Measurements from ENCODE around the gene EXOC6B.

Gene EXOC6B

DNA sequence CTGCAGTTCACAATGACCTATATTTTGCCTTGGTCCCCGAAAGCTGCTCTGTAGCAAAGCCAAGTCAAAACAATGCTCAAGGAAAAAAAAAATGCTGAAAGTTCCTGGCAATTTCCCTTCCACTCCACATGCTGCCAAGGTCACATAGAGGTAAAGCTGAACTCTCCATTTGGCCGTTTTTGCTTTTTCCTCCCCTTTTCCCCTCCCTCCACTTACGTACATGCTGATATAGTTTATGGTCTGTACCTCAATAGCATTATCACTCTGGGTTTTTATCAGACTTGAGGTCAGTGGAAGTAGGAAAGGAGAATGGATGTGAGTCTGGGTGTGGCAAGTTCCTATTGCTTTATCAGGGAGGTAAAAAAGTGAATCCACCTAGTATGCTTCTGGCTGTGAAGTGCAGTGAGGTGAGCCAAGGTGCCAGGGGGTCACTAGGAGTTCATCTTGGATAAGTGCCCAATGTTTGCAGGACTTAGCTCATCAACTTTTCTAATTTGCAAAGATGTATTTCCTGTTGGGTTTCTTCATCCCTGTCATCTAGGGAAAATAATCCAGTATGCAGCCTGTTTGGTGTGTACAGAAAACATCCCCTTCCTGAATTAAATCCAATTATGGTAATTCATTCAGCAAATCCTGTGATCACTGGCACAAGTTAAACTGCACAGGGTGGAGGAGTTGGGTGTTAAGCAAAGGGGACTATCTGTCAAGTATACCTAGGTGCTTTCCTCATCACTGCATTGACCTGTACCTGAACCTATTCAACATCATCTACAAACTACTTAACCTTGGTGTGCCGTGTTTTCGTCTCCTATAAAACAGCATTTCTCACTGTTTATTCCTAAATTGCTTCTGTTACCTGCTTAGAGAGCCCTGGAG, 553.8 kb downstream of the EXOC6B start:
- H3K4me3 ChIP-seq (ENCODE audit: low read depth, low read length), result no peak overlapping the region
- TF ChIP-seq, protein P1, sequence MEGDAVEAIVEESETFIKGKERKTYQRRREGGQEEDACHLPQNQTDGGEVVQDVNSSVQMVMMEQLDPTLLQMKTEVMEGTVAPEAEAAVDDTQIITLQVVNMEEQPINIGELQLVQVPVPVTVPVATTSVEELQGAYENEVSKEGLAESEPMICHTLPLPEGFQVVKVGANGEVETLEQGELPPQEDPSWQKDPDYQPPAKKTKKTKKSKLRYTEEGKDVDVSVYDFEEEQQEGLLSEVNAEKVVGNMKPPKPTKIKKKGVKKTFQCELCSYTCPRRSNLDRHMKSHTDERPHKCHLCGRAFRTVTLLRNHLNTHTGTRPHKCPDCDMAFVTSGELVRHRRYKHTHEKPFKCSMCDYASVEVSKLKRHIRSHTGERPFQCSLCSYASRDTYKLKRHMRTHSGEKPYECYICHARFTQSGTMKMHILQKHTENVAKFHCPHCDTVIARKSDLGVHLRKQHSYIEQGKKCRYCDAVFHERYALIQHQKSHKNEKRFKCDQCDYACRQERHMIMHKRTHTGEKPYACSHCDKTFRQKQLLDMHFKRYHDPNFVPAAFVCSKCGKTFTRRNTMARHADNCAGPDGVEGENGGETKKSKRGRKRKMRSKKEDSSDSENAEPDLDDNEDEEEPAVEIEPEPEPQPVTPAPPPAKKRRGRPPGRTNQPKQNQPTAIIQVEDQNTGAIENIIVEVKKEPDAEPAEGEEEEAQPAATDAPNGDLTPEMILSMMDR (IDR thresholded peaks at IDR 0.05; ENCODE audit: low read depth, low read length), result no peak

DNA sequence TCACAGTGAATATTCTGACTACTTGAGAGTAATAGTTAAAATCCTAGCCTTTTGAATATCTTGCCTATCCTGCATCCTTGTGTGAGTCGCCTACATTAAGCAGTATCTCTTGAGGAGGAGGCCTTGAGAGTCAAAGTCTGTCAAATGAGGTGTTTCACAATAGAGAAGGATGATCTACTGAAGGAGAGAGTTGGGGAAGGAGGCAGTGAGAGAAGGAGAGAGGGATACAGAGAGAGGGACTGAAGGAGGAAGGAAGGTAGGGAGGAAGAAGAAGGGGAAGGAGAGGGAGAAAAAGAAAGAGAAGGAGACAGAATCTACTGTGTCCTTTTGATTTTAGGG, 554.6 kb downstream of the EXOC6B start:
- TF ChIP-seq, protein P1 (IDR thresholded peaks at IDR 0.05; ENCODE audit: low read depth, low read length), result no peak
- H3K4me3 ChIP-seq (ENCODE audit: low read depth, low read length), result no peak overlapping the region

DNA sequence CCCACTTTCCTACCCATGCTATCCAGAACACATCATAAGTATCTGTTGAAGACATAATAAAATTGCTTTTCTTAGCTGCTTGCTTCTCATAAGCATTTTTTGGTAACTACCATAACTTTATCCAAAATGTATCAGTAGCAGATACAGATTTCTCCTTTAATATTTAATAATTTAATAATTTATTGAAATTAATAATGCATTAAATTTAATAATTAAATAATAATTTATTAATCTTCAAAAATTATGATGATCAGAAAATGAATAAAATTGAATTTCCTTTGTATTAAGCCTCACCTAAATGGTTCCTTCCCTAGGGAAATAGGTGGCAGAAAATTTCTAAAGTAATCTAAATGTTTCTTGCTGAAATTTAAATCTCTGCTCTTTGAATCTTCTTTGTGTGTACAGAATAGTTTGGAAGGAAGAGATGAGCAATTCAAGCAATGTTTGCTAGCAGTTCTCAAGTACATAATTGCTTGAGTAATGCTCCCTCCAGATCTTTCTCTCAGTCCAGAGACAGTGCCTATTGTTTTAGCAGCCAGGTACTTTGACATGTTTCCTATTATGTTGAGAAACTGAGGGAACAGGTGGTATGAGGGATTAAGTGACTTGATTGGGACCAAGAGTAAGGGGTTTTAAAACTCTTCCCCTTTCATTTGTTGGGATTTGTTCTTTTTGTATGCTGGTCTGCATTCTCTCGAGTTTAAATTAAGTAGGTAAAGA, 555.1 kb downstream of the EXOC6B start:
- TF ChIP-seq, protein P1 (IDR thresholded peaks at IDR 0.05; ENCODE audit: low read depth, low read length), result no peak
- H3K4me3 ChIP-seq (ENCODE audit: low read depth, low read length), result no peak overlapping the region

DNA sequence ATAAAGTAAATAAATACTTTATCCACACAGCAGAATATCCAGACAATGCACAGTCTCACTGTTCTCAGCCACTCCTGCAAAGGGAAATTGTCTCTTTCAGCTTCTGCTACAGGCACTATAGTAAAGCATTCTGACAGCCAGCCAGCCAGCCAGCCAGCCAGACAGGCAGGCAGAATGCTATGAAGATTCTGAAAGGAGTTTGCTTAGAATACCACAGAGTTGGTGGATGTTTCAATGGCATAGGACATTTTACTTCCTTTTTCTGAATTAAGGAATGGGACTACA, 562.1 kb downstream of the EXOC6B start:
- no peak overlapping the region for H3K4me3 ChIP-seq (ENCODE audit: low read depth, low read length)
- TF ChIP-seq, protein P1 (IDR thresholded peaks at IDR 0.05; ENCODE audit: low read depth, low read length), result no peak

DNA sequence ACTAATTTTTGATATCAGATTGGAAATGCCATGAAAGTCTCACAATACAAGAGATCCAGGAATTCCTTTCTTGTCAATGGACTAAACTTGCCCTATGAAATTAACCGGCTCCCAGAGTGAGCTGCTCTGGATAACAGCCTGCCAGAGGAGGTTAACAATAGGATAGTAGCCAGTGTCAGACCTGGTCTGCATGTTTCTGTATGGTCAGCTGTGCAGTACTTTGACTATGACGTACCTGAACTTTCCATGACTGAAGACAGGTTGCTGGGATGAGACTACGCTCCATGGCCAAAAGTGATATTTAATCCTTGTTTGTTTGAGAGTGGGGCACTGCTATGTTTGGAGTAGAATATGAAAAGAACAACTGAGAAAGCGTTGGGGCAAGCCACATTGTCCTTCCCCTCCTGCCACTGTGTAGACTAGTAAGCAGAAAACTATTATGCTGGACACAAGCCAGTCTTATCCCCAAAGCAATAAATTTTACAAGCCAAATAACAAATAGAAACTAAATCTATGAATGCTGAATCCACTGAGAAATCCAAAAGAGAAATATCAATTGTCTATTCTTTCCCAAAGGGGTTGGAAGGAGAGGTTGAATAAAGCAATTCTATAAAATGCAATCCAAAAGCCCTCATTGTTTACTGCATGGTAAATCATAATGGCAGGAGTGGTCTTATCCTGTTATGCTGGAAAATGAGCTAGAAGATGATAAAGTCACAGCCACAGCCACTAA, 562.6 kb downstream of the EXOC6B start:
- TF ChIP-seq, protein P1 (IDR thresholded peaks at IDR 0.05; ENCODE audit: low read depth, low read length), result no peak
- H3K4me3 ChIP-seq (ENCODE audit: low read depth, low read length), result no peak overlapping the region

DNA sequence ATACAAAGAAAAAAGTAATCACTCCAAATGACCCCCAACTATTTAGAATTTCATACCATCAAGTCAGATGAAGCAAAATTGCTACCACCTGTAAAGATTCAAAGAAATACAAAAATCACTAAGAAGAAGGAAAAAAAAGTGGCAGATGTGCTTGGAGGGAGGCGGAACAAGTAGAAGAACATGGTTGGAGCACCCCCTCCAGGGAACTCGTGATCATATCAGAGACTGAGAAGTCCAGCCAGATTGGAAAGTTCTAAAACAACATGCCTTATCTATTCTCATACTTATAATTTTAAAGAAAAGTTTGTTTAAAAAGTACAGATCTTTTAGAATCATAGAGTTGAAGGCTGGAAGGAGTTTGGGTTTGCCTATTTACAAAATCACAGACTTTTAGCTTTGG, 564.8 kb downstream of the EXOC6B start:
- H3K4me3 ChIP-seq (ENCODE audit: low read depth, low read length), result no peak overlapping the region
- TF ChIP-seq, protein P1 (IDR thresholded peaks at IDR 0.05; ENCODE audit: low read depth, low read length), result no peak

DNA sequence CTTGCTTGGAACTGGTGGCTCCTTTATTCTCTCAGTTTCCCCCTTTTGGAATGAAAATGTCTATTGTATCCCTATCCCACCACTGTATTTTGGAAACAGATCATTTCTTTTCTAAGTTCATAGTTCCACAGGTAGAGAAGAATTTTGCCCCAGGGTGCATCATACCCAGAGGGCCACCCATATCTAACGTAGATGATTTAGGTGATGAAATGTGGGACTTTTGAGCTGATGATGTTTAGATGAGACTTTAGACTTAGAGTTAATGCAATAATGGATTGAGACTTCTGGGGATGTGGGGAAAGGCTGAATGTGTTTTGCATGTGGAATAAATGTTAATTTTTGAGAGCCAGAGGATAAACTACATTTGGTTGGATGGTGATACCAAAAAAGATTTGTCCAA, 570.3 kb downstream of the EXOC6B start:
- H3K4me3 ChIP-seq (ENCODE audit: low read depth, low read length), result no peak overlapping the region
- TF ChIP-seq, protein P1 (IDR thresholded peaks at IDR 0.05; ENCODE audit: low read depth, low read length), result no peak

Measured in WI38 (cell line).